Left cardiac atrium (tissue), 4 donors: ENCODE data around the gene MEIS2. TPM values are rescaled to one million over a fixed set of nuclear protein-coding genes. Genes with fewer than 3 reads are reported as not detected.

Experiments
- ATAC-seq, 2 donors: fragments of 200-7000 bp; cut with Tn5 transposase; one replicate each; pipeline ENCODE4 v1.9.1; 2020; ENCODE audit warnings: mild to moderate bottlenecking in 2 of 2, moderate library complexity in 2 of 2
- DNase-seq: peaks from one replicate; pipeline ENCODE4 v3.0.0-alpha.2; 2020
- intact Hi-C, 2 donors: fragments of 100-400 bp; cut with DNase I; formaldehyde crosslinking; loops; one replicate each; pipeline versions ENCODE4 v1.14.1 to v1.15.1; 2022 to 2023
- total RNA-seq, 2 donors: library from RNA; stranded (reverse); fragmentation: NEBNext Ultra II Directional; extraction: Animal tissue kit (Norgen Biotek cat#: 25700); gene quantifications; one replicate each; pipeline ENCODE4 v1.2.1, GENCODE V29; 2021
- donor health status: DM: no; HTN: yes; CAD: no.
- donor health status: DM: no; HTN: yes; CAD: no; lungs with severe emphysema.
- donor health status: DM: yes; HTN: yes; CAD: no.
- donor health status: Dilated cardiomyopathy.

The MEIS2 gene
- total RNA-seq, 2 donors from 2014 or later: 21.1 to 21.5 TPM

- intact Hi-C loops: no loop called here
- no peak for ATAC-seq
- DNase-seq: no peak
Observed at GRCh38 chr15:37121492-37121891, 21.1 kb upstream of the MEIS2 start.

- no peak for DNase-seq
- no peak for ATAC-seq
- intact Hi-C loops: no loop called here
Observed at GRCh38 chr15:37117030-37117429, 16.7 kb upstream of the MEIS2 start.

- ATAC-seq: no peak
- DNase-seq: no peak
- intact Hi-C loops: no loop called here
Observed at GRCh38 chr15:37115538-37115937, 15.2 kb upstream of the MEIS2 start.

GRCh38 chr15:37112971-37113670 lies 12.8 kb upstream of the MEIS2 start:
- intact Hi-C loops: no loop called here
- DNase-seq: no peak
- no peak for ATAC-seq

- ATAC-seq: no peak
- intact Hi-C loops: no loop called here
- DNase-seq: no peak
Observed at GRCh38 chr15:37112171-37112570, 11.8 kb upstream of the MEIS2 start.

- DNase-seq (no peak), ATAC-seq (no peak)
- intact Hi-C loops: no loop called here
Observed at GRCh38 chr15:37111427-37111717, 11.0 kb upstream of the MEIS2 start.

- intact Hi-C loops: loop anchor here (5.0 to 10.0 kb wide), 2 partner anchors 225 to 228 kb away; no protein-coding TSS in a partner anchor
- DNase-seq (peak; percentile 55), ATAC-seq (peak; percentile 75 to 83)
Observed at GRCh38 chr15:37109872-37110572, 9.7 kb upstream of the MEIS2 start.

- intact Hi-C loops: loop anchor here (5.0 to 10.0 kb wide), 2 partner anchors 225 to 227 kb away; no protein-coding TSS in a partner anchor
- ATAC-seq: no peak
- no peak for DNase-seq
Observed at GRCh38 chr15:37109168-37109871, 9.0 kb upstream of the MEIS2 start.

- intact Hi-C loops: loop anchor here (5.0 to 10.0 kb wide), 2 partner anchors 224 to 226 kb away; no protein-coding TSS in a partner anchor
- DNase-seq (no peak), ATAC-seq (no peak)
Observed at GRCh38 chr15:37108381-37109167, 8.2 kb upstream of the MEIS2 start.

- intact Hi-C loops: loop anchor here (5.0 to 10.0 kb wide), 2 partner anchors 223 to 226 kb away; no protein-coding TSS in a partner anchor
Observed at GRCh38 chr15:37107744-37108380, 7.5 kb upstream of the MEIS2 start.

GRCh38 chr15:37107071-37107743 lies 6.9 kb upstream of the MEIS2 start:
- DNase-seq: no peak
- intact Hi-C loops: loop anchor here (5.0 to 10.0 kb wide), 2 partner anchors 222 to 225 kb away; no protein-coding TSS in a partner anchor
- no peak for ATAC-seq

More at GRCh38 chr15:37107744-37108380, 7.5 kb upstream of the MEIS2 start:
- ATAC-seq (no peak), DNase-seq (no peak)

- ATAC-seq (no peak), DNase-seq (peak; percentile 60)
- intact Hi-C loops: loop anchor here (5.0 to 10.0 kb wide), 2 partner anchors 222 to 224 kb away; no protein-coding TSS in a partner anchor
Observed at GRCh38 chr15:37106490-37107001, 6.2 kb upstream of the MEIS2 start.

GRCh38 chr15:37105889-37106288 lies 5.5 kb upstream of the MEIS2 start:
- no peak for DNase-seq
- intact Hi-C loops: loop anchor here (5.0 to 10.0 kb wide), 2 partner anchors 221 to 224 kb away; no protein-coding TSS in a partner anchor
- no peak for ATAC-seq

- ATAC-seq: no peak
- DNase-seq: no peak
- intact Hi-C loops: loop anchor here (5.0 to 10.0 kb wide), 2 partner anchors 220 to 223 kb away; no protein-coding TSS in a partner anchor
Observed at GRCh38 chr15:37105029-37105428, 4.7 kb upstream of the MEIS2 start.

GRCh38 chr15:37104424-37104981 lies 4.2 kb upstream of the MEIS2 start:
- intact Hi-C loops: loop anchor here in 1 of 2 donors (10.0 kb wide), 1 partner anchor 220 kb away; no protein-coding TSS in a partner anchor
- ATAC-seq (no peak), DNase-seq (no peak)

- DNase-seq (no peak), ATAC-seq (no peak)
- intact Hi-C loops: loop anchor here in 1 of 2 donors (10.0 kb wide), 1 partner anchor 219 kb away; no protein-coding TSS in a partner anchor
Observed at GRCh38 chr15:37103475-37104423, 3.4 kb upstream of the MEIS2 start.
